Brain microvascular endothelial cell (primary cell): ENCODE results near the gene ATG2B.

Experiments
- DNase-seq: peaks from one replicate; pipeline ENCODE4 v3.0.0-alpha.2; 2020
- H3K27ac ChIP-seq: fragments of 250-450 bp; sonication (Bioruptor Pico); 2 replicates; pipeline ENCODE4 v1.5.1; 2020; ENCODE audit warnings: mild to moderate bottlenecking, moderate library complexity
- H3K27me3 ChIP-seq: fragments of 250-450 bp; sonication (Bioruptor Pico); replicated peaks from 2 replicates; pipeline ENCODE4 v1.5.1; 2020; ENCODE audit warnings: mild to moderate bottlenecking
- H3K36me3 ChIP-seq: fragments of 250-450 bp; sonication (Bioruptor Pico); replicated peaks from 2 replicates; pipeline ENCODE4 v1.5.1; 2020; ENCODE audit warnings: mild to moderate bottlenecking
- H3K4me3 ChIP-seq: 2 replicates; pipeline ENCODE4 v1.5.1; 2011; ENCODE audit warnings: low read depth, mild to moderate bottlenecking, control low read depth, low read length, moderate library complexity
- CTCF ChIP-seq: IDR thresholded peaks from 2 replicates; pipeline ENCODE4 v1.5.1; 2011; ENCODE audit warnings: low read depth, mild to moderate bottlenecking, moderate library complexity, low read length, control low read depth, inconsistent platforms; ENCODE audit errors: missing control alignments
- in situ Hi-C: cut with HindIII; loops from 2 replicates; pipeline ENCODE4 v1.10.0; 2017; ENCODE audit warnings: low sequenced_read_pairs, low pct_ligation_motif_present

The ATG2B gene

GRCh38 chr14:96273629-96274028, 89.5 kb downstream of the ATG2B start:
- no peak for DNase-seq
- Histone ChIP-seq H3K4me3 (no peak overlapping the region), H3K27ac (no peak overlapping the region), H3K27me3 (no peaks in the 10 kb centered on the region), H3K36me3 (no peaks in the 10 kb centered on the region)
- in situ Hi-C loops = no loop called here
- no peak for TF ChIP-seq CTCF

- TF ChIP-seq CTCF = no peak
- no peak for DNase-seq
- Histone ChIP-seq H3K36me3 (no peaks in the 10 kb centered on the region), H3K4me3 (no peak overlapping the region), H3K27me3 (no peaks in the 10 kb centered on the region), H3K27ac (no peak overlapping the region)
- in situ Hi-C loops = no loop called here
Measured at GRCh38 chr14:96272777-96273473, 90.2 kb downstream of the ATG2B start.

GRCh38 chr14:96271421-96271762, 91.7 kb downstream of the ATG2B start:
- in situ Hi-C loops = no loop called here
- no peak for DNase-seq
- H3K36me3 ChIP-seq = no peaks in the 10 kb centered on the region
- no peak for TF ChIP-seq CTCF
- H3K27me3 ChIP-seq = no peaks in the 10 kb centered on the region
- H3K4me3 ChIP-seq = no peak overlapping the region
- H3K27ac ChIP-seq = no peak overlapping the region

GRCh38 chr14:96270565-96271420, 92.3 kb downstream of the ATG2B start:
- no peak for DNase-seq
- no peak for TF ChIP-seq CTCF
- H3K4me3 ChIP-seq = no peak overlapping the region
- no peaks in the 10 kb centered on the region for H3K36me3 ChIP-seq
- H3K27ac ChIP-seq = no peak overlapping the region
- no peaks in the 10 kb centered on the region for H3K27me3 ChIP-seq
- in situ Hi-C loops = no loop called here

GRCh38 chr14:96269359-96269710, 93.8 kb downstream of the ATG2B start:
- TF ChIP-seq CTCF = no peak
- no peak overlapping the region for H3K4me3 ChIP-seq
- peak overlapping the region; percentile 26 for H3K27ac ChIP-seq
- in situ Hi-C loops = no loop called here
- no peak for DNase-seq
- H3K27me3 ChIP-seq = no peaks in the 10 kb centered on the region
- H3K36me3 ChIP-seq = no peaks in the 10 kb centered on the region
